Common myeloid progenitor, CD34-positive (primary cell): Measurements from ENCODE around the gene HIF3A.
A peak's percentile ranks its signal among the peaks of the same experiment; 100 is the strongest.

Source experiments
- CTCF ChIA-PET: fragments of 350-600 bp; sonication (Branson Sonifier 250); formaldehyde crosslinking; loops from one replicate; lab custom pipeline; 2021; ENCODE audit warnings: antibody characterized with exemption; lab: Charles Lee
- POLR2A ChIA-PET: fragments of 350-600 bp; sonication (Branson Sonifier 250); formaldehyde crosslinking; loops from one replicate; lab custom pipeline; 2021; ENCODE audit warnings: antibody characterized with exemption; lab: Charles Lee
- DNase-seq, 3 donors: peaks; one replicate each; pipeline versions ENCODE4 v3.0.0 to v3.0.0-alpha.2; 2013
- H3K27ac ChIP-seq, 2 experiments: 1 replicate in 1 of 2; 2 replicates in 1 of 2; pipeline ENCODE4 v1.7.0; 2013; ENCODE audit warnings: inconsistent platforms in 2 of 2, low read length in 2 of 2, mild to moderate bottlenecking in 2 of 2, low read depth in 1 of 2, moderate library complexity in 1 of 2; ENCODE audit not compliant: severe bottlenecking in 2 of 2, insufficient read depth in 1 of 2, poor library complexity in 1 of 2
- H3K27me3 ChIP-seq, 5 experiments: replicated peaks in 2 of 5; 1 replicate in 3 of 5; 2 replicates in 2 of 5; pipeline versions ENCODE4 v1.6.1 to v1.7.0; 2013; ENCODE audit warnings: low read length in 4 of 5, mild to moderate bottlenecking in 2 of 5, moderate library complexity in 2 of 5, inconsistent platforms in 1 of 5; ENCODE audit not compliant: insufficient read depth in 5 of 5, control insufficient read depth in 4 of 5
- H3K36me3 ChIP-seq, 4 experiments: 1 replicate in 2 of 4; 2 replicates in 2 of 4; pipeline versions ENCODE4 v1.6.1 to v1.7.0; 2013; ENCODE audit warnings: low read length in 3 of 4, control low read depth in 1 of 4, mild to moderate bottlenecking in 1 of 4; ENCODE audit not compliant: control insufficient read depth in 4 of 4, insufficient read depth in 4 of 4
- H3K4me1 ChIP-seq, 4 experiments: 1 replicate in 3 of 4; 2 replicates in 1 of 4; pipeline versions ENCODE4 v1.6.1 to v1.7.1; 2013; ENCODE audit warnings: low read length in 3 of 4, mild to moderate bottlenecking in 3 of 4, control low read depth in 1 of 4, inconsistent platforms in 1 of 4, moderate library complexity in 1 of 4; ENCODE audit not compliant: control insufficient read depth in 4 of 4, insufficient read depth in 4 of 4; ENCODE audit errors: control extremely low read depth in 1 of 4
- H3K4me3 ChIP-seq, 7 experiments: 1 replicate in 4 of 7; 2 replicates in 3 of 7; pipeline versions ENCODE4 v1.5.1 to v1.7.0; 2013; ENCODE audit warnings: mild to moderate bottlenecking in 7 of 7, low read length in 6 of 7, moderate library complexity in 6 of 7, inconsistent platforms in 2 of 7, low read depth in 2 of 7, control low read depth in 1 of 7; ENCODE audit not compliant: insufficient read depth in 4 of 7, control insufficient read depth in 1 of 7; ENCODE audit errors: extremely low read depth in 1 of 7
- H3K9me3 ChIP-seq, 5 experiments: 1 replicate in 4 of 5; 2 replicates in 1 of 5; pipeline versions ENCODE4 v1.6.1 to v1.7.1; 2013; ENCODE audit warnings: low read length in 4 of 5, mild to moderate bottlenecking in 2 of 5, inconsistent platforms in 1 of 5, low read depth in 1 of 5, moderate library complexity in 1 of 5; ENCODE audit not compliant: control insufficient read depth in 4 of 5, insufficient read depth in 2 of 5; ENCODE audit errors: control extremely low read depth in 1 of 5
- WGBS: methylation state at CpG from one replicate; pipeline ENCODE4 v1.1.5; 2013; ENCODE audit not compliant: insufficient coverage; 5-methylcytosine and 5-hydroxymethylcytosine counted together

Gene HIF3A

GRCh38 chr19:46355234-46356148, 58.6 kb downstream of the HIF3A start:
- Histone ChIP-seq H3K4me1 (peaks cover 5 to 16% (median 13%) of the 10 kb centered on the region in 4 experiments), H3K27ac (no peak overlapping the region), H3K4me3 (no peak overlapping the region), H3K9me3 (no peaks in the 10 kb centered on the region), H3K36me3 (peaks cover 3 to 67% (median 28%) of the 10 kb centered on the region in 4 experiments), H3K27me3 (no peaks in the 10 kb centered on the region)
- POLR2A ChIA-PET, result no interaction called here
- no peak for DNase-seq
- CTCF ChIA-PET, result interaction anchor here (1.0 to 2.0 kb wide), 3 partner anchors 9 to 11 kb away, joined by 3 to 7 read pairs (median 3); partner anchors contain the start of gene PPP5C
- WGBS, result 93% methylated on average over 19 of the region's 23 CpGs

GRCh38 chr19:46356149-46357055, 59.6 kb downstream of the HIF3A start:
- CTCF ChIA-PET, result interaction anchor here (0.6 to 2.0 kb wide), 4 partner anchors 9 to 43 kb away, joined by 3 to 7 read pairs (median 3); partner anchors contain the start of gene PPP5C
- Histone ChIP-seq H3K36me3 (peaks cover 3 to 67% (median 28%) of the 10 kb centered on the region in 4 experiments), H3K27ac (no peak overlapping the region), H3K4me3 (no peak overlapping the region), H3K27me3 (no peaks in the 10 kb centered on the region), H3K9me3 (no peaks in the 10 kb centered on the region), H3K4me1 (peaks cover 0 to 7% (median 4%) of the 10 kb centered on the region in 4 experiments)
- POLR2A ChIA-PET, result no interaction called here
- 96% methylated on average over 7 of the region's 9 CpGs for WGBS
- no peak for DNase-seq

GRCh38 chr19:46357846-46358583, 61.2 kb downstream of the HIF3A start:
- Histone ChIP-seq H3K4me3 (no peak overlapping the region), H3K9me3 (no peaks in the 10 kb centered on the region)
- POLR2A ChIA-PET, result no interaction called here

GRCh38 chr19:46361915-46362314, 65.1 kb downstream of the HIF3A start:
- peak in 2 of 3 donors; percentile 39 to 53 for DNase-seq
- WGBS, result no CpG with 5 or more reads among the region's 2 CpGs
- ChIA-PET CTCF (no interaction called here), POLR2A (interaction anchor here (0.7 to 1.0 kb wide), 2 partner anchors 112 to 143 kb away, joined by 3 read pairs; no protein-coding TSS in a partner anchor)
- no peaks in the 10 kb centered on the region for H3K9me3 ChIP-seq
- H3K36me3 ChIP-seq, result peaks cover 7 to 40% (median 27%) of the 10 kb centered on the region in 4 experiments
- no peak overlapping the region for H3K27ac ChIP-seq
- H3K27me3 ChIP-seq, result no peaks in the 10 kb centered on the region
- peaks cover 0 to 8% (median 5%) of the 10 kb centered on the region in 4 experiments for H3K4me1 ChIP-seq
- H3K4me3 ChIP-seq, result no peak overlapping the region

More at GRCh38 chr19:46357846-46358583, 61.2 kb downstream of the HIF3A start:
- Histone ChIP-seq H3K4me1 (peaks cover 0 to 8% (median 5%) of the 10 kb centered on the region in 4 experiments), H3K27ac (no peak overlapping the region), H3K36me3 (peaks cover 3 to 55% (median 27%) of the 10 kb centered on the region in 4 experiments), H3K27me3 (no peaks in the 10 kb centered on the region)
- DNase-seq, result no peak
- WGBS, result 92% methylated on average over 2 of the region's 7 CpGs
- CTCF ChIA-PET, result interaction anchor here (0.7 to 2.0 kb wide), 3 partner anchors 11 to 46 kb away, joined by 3 to 7 read pairs (median 3); partner anchors contain the start of gene PPP5C

GRCh38 chr19:46364359-46364758, 67.5 kb downstream of the HIF3A start:
- H3K4me1 ChIP-seq, result peaks cover 0 to 8% (median 5%) of the 10 kb centered on the region in 4 experiments
- ChIA-PET CTCF (interaction anchor here (1.0 kb wide), 2 partner anchors 42 to 81 kb away, joined by 4 read pairs; no protein-coding TSS in a partner anchor), POLR2A (no interaction called here)
- H3K9me3 ChIP-seq, result no peaks in the 10 kb centered on the region
- H3K27me3 ChIP-seq, result no peaks in the 10 kb centered on the region
- DNase-seq, result no peak
- WGBS, result 100% methylated on average over 1 of the region's 2 CpGs
- H3K27ac ChIP-seq, result no peak overlapping the region
- H3K4me3 ChIP-seq, result no peak overlapping the region
- peaks cover 11 to 43% (median 30%) of the 10 kb centered on the region in 4 experiments for H3K36me3 ChIP-seq

GRCh38 chr19:46365561-46365960, 68.7 kb downstream of the HIF3A start:
- no peak overlapping the region for H3K27ac ChIP-seq
- H3K4me1 ChIP-seq, result peaks cover 0 to 8% (median 5%) of the 10 kb centered on the region in 4 experiments
- 100% methylated on average over 3 of the region's 4 CpGs for WGBS
- H3K9me3 ChIP-seq, result no peaks in the 10 kb centered on the region
- peaks cover 11 to 48% (median 29%) of the 10 kb centered on the region in 4 experiments for H3K36me3 ChIP-seq
- no peak for DNase-seq
- H3K27me3 ChIP-seq, result no peaks in the 10 kb centered on the region
- CTCF ChIA-PET, result interaction anchor here (0.8 to 1.0 kb wide), 2 partner anchors 9 to 41 kb away, joined by 3 to 4 read pairs; no protein-coding TSS in a partner anchor
- H3K4me3 ChIP-seq, result no peak overlapping the region
- POLR2A ChIA-PET, result no interaction called here
